HUDEP-2 (cell line): ENCODE data around the gene MSI2.

Experiments
- DNase-seq, 76 experiments: peaks; one replicate each; lab custom pipeline; 2025; ENCODE audit not compliant: unreplicated experiment in 76 of 76; lab: John Stamatoyannopoulos, UW

Gene MSI2

DNA sequence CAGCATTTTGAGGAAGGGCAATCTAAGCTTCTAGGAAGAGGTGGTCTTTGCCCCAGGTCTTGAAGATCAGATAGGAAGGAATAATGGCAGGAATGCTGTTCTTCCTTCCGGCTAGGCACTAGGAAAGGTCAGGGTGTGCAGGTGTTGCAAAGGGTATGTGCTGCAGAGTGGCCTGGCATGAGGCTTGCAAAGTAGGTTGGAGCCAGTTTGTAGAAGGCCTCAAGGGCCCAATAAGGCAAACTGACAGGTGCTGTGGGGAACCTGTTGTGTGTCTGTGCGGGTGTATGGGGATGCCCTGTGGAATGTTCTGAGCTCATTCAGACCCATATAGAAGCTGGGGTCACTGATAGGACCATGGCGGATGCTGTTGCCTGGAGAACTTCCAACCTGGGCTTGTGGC is 12.7 kb downstream of the MSI2 start:
- no peak for DNase-seq

DNA sequence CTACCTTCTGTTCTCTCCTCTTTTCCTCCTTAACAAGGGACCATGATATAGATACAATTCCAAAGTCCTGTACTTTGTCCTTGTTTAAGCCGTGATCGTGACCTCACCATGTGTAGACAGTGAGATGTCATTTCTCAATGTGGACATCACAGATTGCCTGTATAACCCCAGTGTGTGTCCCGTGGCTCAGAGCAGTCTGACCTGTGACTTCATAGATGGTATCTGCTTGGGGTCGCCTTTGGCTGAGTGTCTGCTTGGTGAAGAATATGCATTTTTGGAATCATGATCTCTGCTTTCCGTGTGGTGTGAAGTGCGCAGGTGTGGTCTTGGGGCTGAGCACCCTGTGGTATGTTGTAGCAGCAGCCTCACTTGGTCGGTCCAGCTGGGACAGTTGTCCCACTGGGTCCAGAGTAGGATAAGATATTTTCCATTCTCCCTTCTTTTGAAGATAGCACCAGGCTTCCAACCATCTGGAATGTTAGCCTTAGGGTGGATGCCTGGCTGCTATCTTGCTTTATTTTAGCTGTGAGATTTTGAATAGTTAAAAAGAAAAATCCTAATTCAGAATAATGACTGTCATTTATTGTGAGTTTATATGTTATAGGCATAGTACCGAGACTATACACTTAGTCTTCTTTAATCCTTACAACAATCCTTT is 13.4 kb downstream of the MSI2 start:
- DNase-seq: no peak

DNA sequence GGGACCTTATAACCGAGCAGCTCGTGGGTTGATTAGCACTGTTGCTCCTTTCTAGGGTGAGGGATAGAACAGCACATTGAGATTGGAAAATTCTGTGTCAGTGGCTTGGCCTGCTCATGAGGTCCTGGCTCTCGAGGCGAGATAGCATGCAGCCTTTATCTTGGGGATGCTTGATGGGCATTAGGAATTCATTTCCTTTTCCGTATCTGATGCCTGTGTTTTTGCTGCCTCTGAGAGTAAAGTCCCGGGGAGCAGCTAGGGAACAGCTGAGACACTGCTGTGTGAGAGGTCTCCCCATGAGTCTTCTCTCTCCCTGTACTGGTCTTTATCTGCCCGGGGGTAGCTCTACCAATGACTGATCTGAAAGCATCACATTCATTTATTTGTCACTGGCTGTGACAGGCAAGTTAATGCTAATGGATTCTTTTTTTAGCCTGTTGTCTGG is 14.5 kb downstream of the MSI2 start:
- DNase-seq: no peak

DNA sequence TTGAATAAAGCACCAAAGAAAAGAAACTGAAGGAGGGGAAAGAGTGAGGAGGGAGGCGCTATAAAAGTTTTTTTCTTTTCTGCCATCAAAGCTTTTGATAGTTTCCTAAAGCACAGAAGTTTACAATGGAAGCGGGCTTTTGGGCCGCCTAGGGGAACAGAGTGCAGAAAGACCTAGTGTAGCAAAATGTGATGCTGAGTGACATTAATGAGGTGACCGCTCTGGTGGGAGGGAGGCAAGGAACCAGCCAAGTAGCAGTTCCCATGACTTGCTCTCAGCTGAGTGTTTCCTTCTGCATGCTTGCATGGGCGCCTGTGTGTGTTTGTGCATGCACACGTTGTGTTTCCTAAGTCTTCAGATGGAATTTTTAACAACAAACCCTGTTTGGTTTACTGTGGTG is 15.5 kb downstream of the MSI2 start:
- no peak for DNase-seq

- DNase-seq: no peak
These were observed 17.2 kb downstream of the MSI2 start for GRCh38 chr17:57273490-57273889.

DNA sequence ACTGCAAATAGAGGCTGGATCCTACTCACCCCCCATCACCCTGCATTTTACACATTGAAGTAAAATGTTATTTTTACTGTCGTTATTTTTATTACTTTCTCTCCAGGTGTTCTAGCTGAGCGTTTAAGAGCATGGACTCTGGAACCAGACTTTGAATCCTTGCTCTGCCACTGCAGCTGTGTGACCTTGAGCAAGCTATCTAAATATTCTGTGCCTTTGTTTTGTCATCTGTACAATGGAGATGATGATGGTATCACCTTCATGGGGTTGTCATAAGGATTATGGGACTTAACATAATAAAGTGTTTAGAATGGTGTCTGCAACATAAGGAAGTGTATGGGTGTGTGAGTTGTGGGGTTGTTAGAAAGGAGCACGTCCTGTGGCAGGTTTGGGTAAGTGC is 17.8 kb downstream of the MSI2 start:
- DNase-seq: no peak

DNA sequence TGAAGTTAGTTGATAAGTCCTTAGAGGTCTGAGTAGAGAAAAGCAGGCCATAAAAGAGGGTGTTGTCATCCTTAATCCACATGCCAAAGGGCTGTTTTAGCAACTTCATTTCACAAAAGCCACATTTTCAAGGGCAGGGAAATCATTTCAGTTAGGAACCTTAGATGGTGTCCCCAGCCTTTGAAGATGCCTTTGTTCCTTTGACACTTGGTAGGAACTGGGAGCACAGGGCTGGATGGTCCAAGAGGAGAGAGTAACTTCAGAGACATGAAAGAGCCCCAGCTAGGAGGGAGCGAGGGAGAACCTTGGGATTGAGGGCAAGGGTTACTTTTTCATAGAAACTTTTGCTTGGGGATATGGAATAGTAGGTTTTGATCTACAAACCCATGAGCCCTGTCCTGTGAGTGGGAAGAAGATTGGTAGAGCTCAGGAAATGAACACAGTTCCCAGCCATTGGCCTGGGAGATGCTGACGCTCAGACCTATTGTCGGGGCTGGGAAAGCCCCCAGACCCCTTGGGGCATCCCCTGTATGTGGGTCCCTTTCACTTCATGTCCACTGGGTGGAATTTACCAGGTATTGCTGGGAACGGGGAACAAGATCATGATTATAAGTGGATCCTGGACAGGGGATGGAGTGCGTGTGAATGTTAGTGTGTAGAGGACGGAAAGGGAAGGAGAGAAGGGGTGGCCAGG is 18.9 kb downstream of the MSI2 start:
- DNase-seq: no peak

GRCh38 chr17:57276621-57277020 is 20.3 kb downstream of the MSI2 start:
- DNase-seq: no peak

GRCh38 chr17:57277923-57278604 is 21.7 kb downstream of the MSI2 start:
- DNase-seq: no peak

- no peak for DNase-seq
These were observed 22.5 kb downstream of the MSI2 start for GRCh38 chr17:57278740-57279387.

DNA sequence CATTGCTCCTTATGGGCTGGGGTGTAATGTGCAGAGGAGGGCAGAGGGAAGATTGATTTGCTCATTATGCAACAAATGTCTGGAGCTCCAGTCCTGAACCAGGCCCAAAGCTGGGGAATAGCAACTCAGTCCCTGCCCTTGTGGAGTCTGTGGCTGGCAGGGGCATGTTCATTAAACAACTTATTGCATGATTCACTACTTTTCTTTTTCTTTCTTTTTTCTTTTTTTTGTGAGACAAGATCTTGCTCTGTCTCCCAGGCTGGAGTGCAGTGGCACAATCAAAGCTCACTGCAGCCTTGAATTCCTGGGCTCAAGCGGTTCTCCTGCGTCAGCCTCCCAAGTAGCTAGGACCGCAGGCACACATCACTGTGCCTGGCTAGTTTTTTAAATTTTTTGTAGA is 23.1 kb downstream of the MSI2 start:
- DNase-seq: no peak

- DNase-seq: no peak
These were observed 25.6 kb downstream of the MSI2 start for GRCh38 chr17:57281887-57282286.

DNA sequence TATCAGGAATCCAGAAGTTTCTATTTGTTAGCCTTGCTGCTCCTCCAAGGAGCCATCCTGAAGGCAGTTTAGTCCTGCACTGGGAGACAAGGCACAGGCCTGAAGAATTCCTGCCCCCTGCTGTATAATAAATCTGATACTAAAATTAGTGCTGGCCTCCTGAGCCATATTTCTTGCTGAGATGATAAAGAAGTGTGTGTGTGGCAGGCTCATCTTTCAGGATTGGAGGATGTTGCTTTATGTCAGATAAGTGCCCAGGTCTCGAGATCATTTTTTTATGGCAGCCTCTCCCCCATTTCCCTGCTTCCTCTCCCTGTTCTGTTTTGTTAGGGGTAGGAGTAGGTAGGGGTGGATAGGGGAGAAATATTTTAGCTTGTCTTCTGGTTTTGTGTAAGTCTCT is 26.0 kb downstream of the MSI2 start:
- DNase-seq: no peak

DNA sequence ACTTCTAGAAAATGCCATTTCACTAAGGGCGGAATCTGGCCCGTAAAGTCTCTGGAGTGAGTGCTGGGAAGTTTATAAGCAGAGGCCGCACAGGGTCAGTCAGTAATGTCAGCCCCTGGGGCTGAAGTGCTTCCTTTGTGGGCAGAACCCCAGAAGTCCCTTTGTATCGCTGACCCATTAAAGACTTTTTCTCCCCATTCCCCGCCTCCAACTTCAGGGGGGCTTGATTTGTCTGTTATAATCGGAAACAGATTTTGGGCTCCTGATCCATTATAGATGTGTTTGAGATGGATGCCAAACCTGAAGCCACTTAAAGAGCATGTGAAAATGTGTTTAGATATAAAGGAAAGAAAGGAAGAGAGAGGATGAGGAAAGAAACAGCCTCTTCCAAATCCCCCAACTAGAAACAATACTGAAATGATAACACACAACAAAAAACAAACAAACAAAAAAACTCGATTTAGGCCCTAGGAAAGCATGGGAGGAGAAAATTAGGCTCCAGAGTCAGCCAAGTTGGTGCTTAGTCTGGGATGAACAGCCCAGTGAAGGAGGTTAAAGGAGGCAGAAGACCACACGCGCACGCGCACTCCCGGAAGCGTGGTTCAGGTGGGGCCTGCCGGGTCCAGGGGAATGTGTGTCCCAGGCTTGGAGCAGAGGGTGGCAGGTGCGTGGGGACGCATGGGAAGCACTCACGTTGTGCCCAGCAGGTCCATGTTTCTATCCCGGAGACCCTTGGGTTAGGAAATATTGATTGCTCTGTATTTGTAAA is 27.1 kb downstream of the MSI2 start:
- no peak for DNase-seq

DNA sequence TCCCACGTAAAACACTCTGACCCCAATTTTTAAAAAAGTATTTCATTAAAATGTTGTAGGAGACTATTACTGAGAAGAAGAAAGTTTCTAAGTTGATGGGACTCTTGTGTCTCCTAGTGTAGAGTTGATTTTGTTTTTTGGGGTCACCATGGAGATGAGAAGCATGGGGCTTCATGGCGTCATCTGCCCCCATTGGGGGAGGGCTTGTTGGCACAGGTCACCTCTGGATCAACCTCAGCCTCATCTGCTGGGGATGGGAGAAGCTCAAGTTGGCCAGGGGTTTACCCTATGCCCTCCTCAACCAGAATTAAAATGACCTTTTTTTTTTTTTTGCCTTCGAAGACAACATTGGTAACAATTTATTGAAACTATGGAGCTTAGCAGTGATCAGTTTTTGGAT is 28.3 kb downstream of the MSI2 start:
- DNase-seq: no peak

DNA sequence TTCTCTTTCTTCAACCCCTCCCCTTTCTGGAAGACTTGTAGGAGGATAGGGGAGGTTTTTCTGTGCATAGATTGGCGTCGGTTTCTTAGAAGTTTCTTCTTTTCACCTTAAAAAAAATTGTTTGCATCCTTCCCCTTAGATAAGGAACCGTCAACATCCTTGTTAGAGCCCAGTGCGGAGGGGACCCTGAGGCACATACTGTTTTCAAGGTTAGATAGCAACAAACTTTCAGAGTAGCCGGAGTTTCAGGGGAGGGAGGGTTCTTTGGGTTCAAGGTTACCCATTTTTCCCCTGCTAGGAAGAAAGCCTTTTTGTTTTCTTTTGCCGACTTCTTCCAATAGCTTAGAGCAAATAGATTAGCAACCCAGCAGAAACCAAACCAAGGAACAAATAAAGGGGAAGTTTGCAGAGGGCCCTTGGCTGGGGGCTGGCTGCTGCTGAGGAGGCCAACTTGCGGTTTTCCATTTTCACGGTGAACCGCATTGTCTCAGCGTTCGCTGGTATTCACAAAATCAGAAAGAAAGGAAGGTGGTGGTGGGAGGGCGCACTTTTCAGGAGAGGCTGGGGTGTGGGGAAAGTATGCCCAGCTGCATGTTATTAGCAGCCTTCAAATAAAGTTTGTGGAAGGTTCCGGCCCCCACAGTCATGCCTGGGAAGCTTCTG is 28.8 kb downstream of the MSI2 start:
- peak in 2 of 76 experiments; percentile 22 to 32 for DNase-seq

- DNase-seq: no peak
These were observed 29.4 kb downstream of the MSI2 start for GRCh38 chr17:57285701-57286100.

DNA sequence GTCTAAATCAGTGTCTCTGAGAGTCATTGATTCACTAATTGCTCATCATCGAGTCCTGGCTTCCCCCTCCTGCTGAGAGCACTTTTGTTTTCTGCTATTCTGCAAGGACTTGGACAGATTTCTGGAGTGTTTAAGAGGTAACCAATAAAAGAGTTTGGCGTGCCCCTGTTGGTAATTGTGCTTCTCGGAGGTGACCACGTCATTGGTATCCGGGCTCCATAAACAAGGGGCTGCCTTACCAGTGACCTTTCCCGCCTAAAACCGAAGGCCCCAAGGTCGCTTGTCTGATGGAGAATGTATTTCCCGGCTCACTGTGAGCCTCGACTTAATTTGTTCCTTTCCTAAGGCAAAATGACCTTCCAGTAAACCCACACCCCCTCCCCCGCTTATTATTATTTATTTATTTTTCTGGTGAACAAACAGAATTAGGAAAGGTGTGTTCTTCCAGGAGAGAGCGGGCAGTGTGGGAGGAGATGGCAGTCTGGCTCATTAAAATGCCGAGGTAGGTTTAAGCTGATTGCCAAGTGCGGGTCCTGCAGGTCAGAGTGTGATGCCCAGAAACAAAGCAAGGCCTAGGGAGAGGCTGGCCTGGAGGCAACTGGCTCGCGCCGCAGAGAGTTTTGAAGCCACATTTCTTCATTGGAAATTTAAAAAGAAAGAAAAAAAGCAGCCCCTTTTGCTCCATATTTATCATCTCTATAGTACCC is 30.2 kb downstream of the MSI2 start:
- DNase-seq: no peak

GRCh38 chr17:57288040-57288772 is 31.9 kb downstream of the MSI2 start:
- DNase-seq: no peak
